ENCODE results near the gene UAP1L1.

DNA sequence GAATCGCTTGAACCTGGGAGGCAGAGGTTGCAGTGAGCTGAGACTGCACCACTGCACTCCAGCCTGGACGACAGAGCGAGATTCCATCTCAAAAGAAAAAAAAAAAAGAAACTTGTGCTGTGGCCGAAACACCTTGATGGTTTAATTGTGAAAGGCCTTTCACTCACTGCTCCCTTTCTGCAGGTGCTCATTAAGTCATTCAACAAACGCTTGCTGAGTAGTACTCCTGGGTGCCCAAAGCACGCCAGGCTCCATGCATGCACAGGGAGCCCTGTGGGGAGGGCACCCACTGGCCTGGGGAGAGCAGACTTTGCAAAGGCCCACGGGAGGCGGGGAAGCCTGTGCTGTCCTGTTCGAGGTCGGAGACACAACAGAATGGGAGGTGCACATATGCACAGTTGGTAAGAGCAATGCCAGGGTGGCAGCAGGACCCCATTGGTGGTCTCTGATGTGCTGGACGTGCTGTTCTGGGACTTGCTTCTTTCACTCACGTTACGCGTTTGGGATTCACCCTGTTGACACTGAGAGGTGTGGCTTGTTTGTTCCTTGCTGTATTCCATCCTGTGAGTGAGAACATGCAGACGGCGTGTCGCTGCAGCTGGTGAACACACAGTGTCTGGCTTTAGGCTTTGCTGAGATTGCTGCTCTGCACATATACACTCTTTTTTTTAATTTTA is 20.4 kb upstream of the UAP1L1 start:
- TF ChIP-seq, protein P1, sequence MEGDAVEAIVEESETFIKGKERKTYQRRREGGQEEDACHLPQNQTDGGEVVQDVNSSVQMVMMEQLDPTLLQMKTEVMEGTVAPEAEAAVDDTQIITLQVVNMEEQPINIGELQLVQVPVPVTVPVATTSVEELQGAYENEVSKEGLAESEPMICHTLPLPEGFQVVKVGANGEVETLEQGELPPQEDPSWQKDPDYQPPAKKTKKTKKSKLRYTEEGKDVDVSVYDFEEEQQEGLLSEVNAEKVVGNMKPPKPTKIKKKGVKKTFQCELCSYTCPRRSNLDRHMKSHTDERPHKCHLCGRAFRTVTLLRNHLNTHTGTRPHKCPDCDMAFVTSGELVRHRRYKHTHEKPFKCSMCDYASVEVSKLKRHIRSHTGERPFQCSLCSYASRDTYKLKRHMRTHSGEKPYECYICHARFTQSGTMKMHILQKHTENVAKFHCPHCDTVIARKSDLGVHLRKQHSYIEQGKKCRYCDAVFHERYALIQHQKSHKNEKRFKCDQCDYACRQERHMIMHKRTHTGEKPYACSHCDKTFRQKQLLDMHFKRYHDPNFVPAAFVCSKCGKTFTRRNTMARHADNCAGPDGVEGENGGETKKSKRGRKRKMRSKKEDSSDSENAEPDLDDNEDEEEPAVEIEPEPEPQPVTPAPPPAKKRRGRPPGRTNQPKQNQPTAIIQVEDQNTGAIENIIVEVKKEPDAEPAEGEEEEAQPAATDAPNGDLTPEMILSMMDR (conservative IDR thresholded peaks at IDR 0.05 in 1 of 2, IDR thresholded peaks at IDR 0.05 in 1 of 2; ENCODE audit: extremely low read depth in 1 of 2, insufficient read depth in 1 of 2, low read depth in 1 of 2, low read length in 2 of 2) = no peak
- no peak for TF ChIP-seq EZH2 (IDR thresholded peaks at IDR 0.05; ENCODE audit: borderline replicate concordance, low read length)

Measured in mammary epithelial cell (primary cell).